ENCODE data around the gene MAFF. TPM values are rescaled to one million over a fixed set of nuclear protein-coding genes. Genes with fewer than 3 reads are reported as not detected.

Gene MAFF
- total and polyA plus RNA-seq, 3 donors from 2014 or later = 3.2 to 5.8 (median 3.7) TPM

DNA sequence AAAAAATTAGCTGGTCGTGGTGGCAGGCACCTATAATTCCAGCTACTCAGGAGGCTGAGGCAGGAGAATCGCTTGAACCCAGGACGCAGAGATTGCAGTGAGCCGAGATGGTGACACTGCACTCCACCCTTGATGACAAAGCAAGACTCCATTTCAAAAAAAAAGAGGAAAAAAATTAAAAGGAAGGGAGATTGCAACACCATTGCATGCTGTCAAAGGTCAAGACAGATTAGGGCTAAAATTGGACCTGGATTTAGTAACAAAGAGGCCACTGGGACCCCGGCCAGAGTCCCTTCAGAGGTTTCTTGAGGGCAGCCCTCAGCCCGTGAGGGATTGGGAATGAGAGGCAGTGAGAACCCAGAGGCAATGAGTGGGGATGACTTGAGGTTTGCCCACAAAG is 8.2 kb upstream of the MAFF start:
- no peak for TF ChIP-seq POLR2A (IDR thresholded peaks at IDR 0.05)
- TF ChIP-seq, protein P1, sequence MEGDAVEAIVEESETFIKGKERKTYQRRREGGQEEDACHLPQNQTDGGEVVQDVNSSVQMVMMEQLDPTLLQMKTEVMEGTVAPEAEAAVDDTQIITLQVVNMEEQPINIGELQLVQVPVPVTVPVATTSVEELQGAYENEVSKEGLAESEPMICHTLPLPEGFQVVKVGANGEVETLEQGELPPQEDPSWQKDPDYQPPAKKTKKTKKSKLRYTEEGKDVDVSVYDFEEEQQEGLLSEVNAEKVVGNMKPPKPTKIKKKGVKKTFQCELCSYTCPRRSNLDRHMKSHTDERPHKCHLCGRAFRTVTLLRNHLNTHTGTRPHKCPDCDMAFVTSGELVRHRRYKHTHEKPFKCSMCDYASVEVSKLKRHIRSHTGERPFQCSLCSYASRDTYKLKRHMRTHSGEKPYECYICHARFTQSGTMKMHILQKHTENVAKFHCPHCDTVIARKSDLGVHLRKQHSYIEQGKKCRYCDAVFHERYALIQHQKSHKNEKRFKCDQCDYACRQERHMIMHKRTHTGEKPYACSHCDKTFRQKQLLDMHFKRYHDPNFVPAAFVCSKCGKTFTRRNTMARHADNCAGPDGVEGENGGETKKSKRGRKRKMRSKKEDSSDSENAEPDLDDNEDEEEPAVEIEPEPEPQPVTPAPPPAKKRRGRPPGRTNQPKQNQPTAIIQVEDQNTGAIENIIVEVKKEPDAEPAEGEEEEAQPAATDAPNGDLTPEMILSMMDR (IDR thresholded peaks at IDR 0.05) = no peak
- no peaks in the 10 kb centered on the region for H3K9me3 ChIP-seq
- intact Hi-C loops (cut with DNase I; ENCODE audit: low total_unique reads) = no loop called here
- H3K4me3 ChIP-seq = no peak overlapping the region
- no peaks in the 10 kb centered on the region for H3K27me3 ChIP-seq
- no peak overlapping the region for H3K27ac ChIP-seq
- H3K36me3 ChIP-seq (ENCODE audit: low read depth, missing control alignments) = no peaks in the 10 kb centered on the region
- WGBS, 2 donors = 69 to 77% methylated on average over 6 of the region's 6 CpGs
- no peak for DNase-seq
- H3K4me1 ChIP-seq = peaks cover 3% of the 10 kb centered on the region

GRCh38 chr22:38196791-38197419 is 4.9 kb upstream of the MAFF start:
- H3K36me3 ChIP-seq (ENCODE audit: low read depth, missing control alignments) = no peaks in the 10 kb centered on the region
- no peaks in the 10 kb centered on the region for H3K9me3 ChIP-seq
- no peak overlapping the region for H3K27ac ChIP-seq
- TF ChIP-seq, protein P1 (IDR thresholded peaks at IDR 0.05) = no peak
- no peak for TF ChIP-seq POLR2A (IDR thresholded peaks at IDR 0.05)
- intact Hi-C loops (cut with DNase I; ENCODE audit: low total_unique reads) = no loop called here
- no peak overlapping the region for H3K4me3 ChIP-seq
- no peak for DNase-seq
- H3K27me3 ChIP-seq = no peaks in the 10 kb centered on the region
- peaks cover 3% of the 10 kb centered on the region for H3K4me1 ChIP-seq
- 81 to 83% methylated on average over 18 to 19 of the region's 19 CpGs for WGBS, 2 donors

- DNase-seq = no peak
- no peaks in the 10 kb centered on the region for H3K27me3 ChIP-seq
- no peaks in the 10 kb centered on the region for H3K9me3 ChIP-seq
- no peak overlapping the region for H3K4me3 ChIP-seq
- intact Hi-C loops (cut with DNase I; ENCODE audit: low total_unique reads) = no loop called here
- 80 to 81% methylated on average over 9 to 10 of the region's 10 CpGs for WGBS, 2 donors
- TF ChIP-seq, protein P1 (IDR thresholded peaks at IDR 0.05) = no peak
- no peak for TF ChIP-seq POLR2A (IDR thresholded peaks at IDR 0.05)
- no peaks in the 10 kb centered on the region for H3K36me3 ChIP-seq (ENCODE audit: low read depth, missing control alignments)
- peaks cover 17% of the 10 kb centered on the region for H3K4me1 ChIP-seq
- H3K27ac ChIP-seq = no peak overlapping the region
Observed at GRCh38 chr22:38199826-38200559, 1.8 kb upstream of the MAFF start.

DNA sequence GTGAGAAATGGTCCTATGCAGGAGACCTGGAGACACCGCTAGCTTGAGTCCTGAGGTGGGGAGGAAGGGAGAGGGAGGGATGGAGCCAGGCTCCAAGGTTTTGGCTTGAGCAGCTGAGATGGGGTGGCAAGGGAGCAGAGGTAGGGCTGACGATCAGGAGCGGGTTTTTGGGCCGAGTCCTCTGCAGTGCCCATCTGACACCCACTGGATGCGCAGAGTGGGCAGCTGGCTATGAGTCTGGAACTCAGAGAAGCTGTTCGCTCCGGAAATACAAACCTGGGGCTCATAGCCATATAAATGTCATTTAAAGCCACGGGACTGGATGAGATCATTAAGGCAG is 453 bp upstream of the MAFF start:
- H3K27me3 ChIP-seq = no peaks in the 10 kb centered on the region
- H3K4me3 ChIP-seq = peak overlapping the region; percentile 83 to 91
- DNase-seq = no peak
- peaks cover 25% of the 10 kb centered on the region for H3K4me1 ChIP-seq
- no peaks in the 10 kb centered on the region for H3K9me3 ChIP-seq
- TF ChIP-seq, protein P1 (IDR thresholded peaks at IDR 0.05) = no peak
- no peak for TF ChIP-seq POLR2A (IDR thresholded peaks at IDR 0.05)
- H3K36me3 ChIP-seq (ENCODE audit: low read depth, missing control alignments) = no peaks in the 10 kb centered on the region
- H3K27ac ChIP-seq = peak overlapping the region; percentile 98
- intact Hi-C loops (cut with DNase I; ENCODE audit: low total_unique reads) = no loop called here
- WGBS, 2 donors = 12 to 18% methylated on average over 6 to 8 of the region's 8 CpGs
